HL-60/S4 (cell line): Measurements from ENCODE around the gene RPL5.

Experiments
- in situ Hi-C: fragments of 300-500 bp; cut with MboI; formaldehyde crosslinking; loops from 2 replicates; pipeline ENCODE4 v1.14.3; 2022; ENCODE audit warnings: low sequenced_read_pairs

The RPL5 gene

GRCh38 chr1:92851729-92852128 lies 19.9 kb downstream of the RPL5 start:
- in situ Hi-C loops, result loop anchor here (5.0 kb wide), 1 partner anchor 141 kb away; no protein-coding TSS in a partner anchor

- in situ Hi-C loops, result loop anchor here (5.0 kb wide), 1 partner anchor 139 kb away; no protein-coding TSS in a partner anchor
These were observed 21.5 kb downstream of the RPL5 start for GRCh38 chr1:92853299-92853698.

GRCh38 chr1:92854101-92854785 lies 22.4 kb downstream of the RPL5 start:
- in situ Hi-C loops, result loop anchor here (5.0 kb wide), 1 partner anchor 138 kb away; no protein-coding TSS in a partner anchor

GRCh38 chr1:92855236-92855635 lies 23.4 kb downstream of the RPL5 start:
- in situ Hi-C loops, result no loop called here

GRCh38 chr1:92857817-92858216 lies 26.0 kb downstream of the RPL5 start:
- in situ Hi-C loops, result no loop called here

GRCh38 chr1:92858564-92859399 lies 26.9 kb downstream of the RPL5 start:
- in situ Hi-C loops, result no loop called here

- in situ Hi-C loops, result no loop called here
These were observed 27.7 kb downstream of the RPL5 start for GRCh38 chr1:92859400-92860039.

- in situ Hi-C loops, result no loop called here
These were observed 30.8 kb downstream of the RPL5 start for GRCh38 chr1:92862605-92863004.

- in situ Hi-C loops, result no loop called here
These were observed 32.3 kb downstream of the RPL5 start for GRCh38 chr1:92864131-92864530.

- in situ Hi-C loops, result no loop called here
These were observed 38.8 kb downstream of the RPL5 start for GRCh38 chr1:92870591-92870990.

GRCh38 chr1:92872719-92873118 lies 40.9 kb downstream of the RPL5 start:
- in situ Hi-C loops, result no loop called here

- in situ Hi-C loops, result no loop called here
These were observed 43.1 kb downstream of the RPL5 start for GRCh38 chr1:92874987-92875386.

GRCh38 chr1:92876351-92876750 lies 44.5 kb downstream of the RPL5 start:
- in situ Hi-C loops, result no loop called here

- in situ Hi-C loops, result no loop called here
These were observed 45.4 kb downstream of the RPL5 start for GRCh38 chr1:92877081-92877711.

GRCh38 chr1:92877792-92878191 lies 46.0 kb downstream of the RPL5 start:
- in situ Hi-C loops, result no loop called here

GRCh38 chr1:92879316-92879968 lies 47.6 kb downstream of the RPL5 start:
- in situ Hi-C loops, result no loop called here

GRCh38 chr1:92881391-92881790 lies 49.6 kb downstream of the RPL5 start:
- in situ Hi-C loops, result no loop called here

- in situ Hi-C loops, result no loop called here
These were observed 51.0 kb downstream of the RPL5 start for GRCh38 chr1:92882819-92883218.

GRCh38 chr1:92883297-92883696 lies 51.5 kb downstream of the RPL5 start:
- in situ Hi-C loops, result no loop called here

GRCh38 chr1:92884195-92884594 lies 52.4 kb downstream of the RPL5 start:
- in situ Hi-C loops, result no loop called here
